Neural progenitor cell (in vitro differentiated cells): Measurements from ENCODE around the gene VRK2.

ENCODE experiments used
- CTCF ChIP-seq: fragments of 200-600 bp; sonication (generic); IDR thresholded peaks from 2 replicates; pipeline ENCODE4 v1.5.1; 2017; ENCODE audit warnings: antibody characterized with exemption, mild to moderate bottlenecking
- EZH2phosphoT487 ChIP-seq: fragments of 200-600 bp; sonication (generic); IDR thresholded peaks from 2 replicates; pipeline ENCODE4 v1.6.1; 2017; ENCODE audit warnings: antibody characterized with exemption

GRCh38 chr2:58163913-58164312 lies 117.3 kb downstream of the VRK2 start:
- TF ChIP-seq CTCF, result no peak
- no peak for TF ChIP-seq EZH2phosphoT487
